Left ventricle myocardium inferior (tissue), 1 donor: Measurements from ENCODE around the gene PKP4. TPM values are rescaled to one million over a fixed set of nuclear protein-coding genes. Genes with fewer than 3 reads are reported as not detected.

Experiments
- DNase-seq: peaks from one replicate; pipeline ENCODE4 v3.0.0-alpha.2; 2020
- H3K27ac ChIP-seq: fragments of 200-600 bp; replicated peaks from 2 replicates; pipeline ENCODE4 v1.8.0; 2021
- H3K27me3 ChIP-seq: fragments of 200-600 bp; 2 replicates; pipeline ENCODE4 v1.8.0; 2021; ENCODE audit warnings: low read depth
- H3K36me3 ChIP-seq: fragments of 200-600 bp; 2 replicates; pipeline ENCODE4 v1.8.0; 2021
- H3K4me1 ChIP-seq: fragments of 200-600 bp; 2 replicates; pipeline ENCODE4 v1.8.0; 2021
- H3K4me3 ChIP-seq: fragments of 200-600 bp; 2 replicates; pipeline ENCODE4 v1.8.0; 2021; ENCODE audit warnings: mild to moderate bottlenecking, moderate library complexity
- H3K9me3 ChIP-seq: fragments of 200-600 bp; replicated peaks from 2 replicates; pipeline ENCODE4 v1.8.0; 2021
- CTCF ChIP-seq: fragments of 200-600 bp; IDR thresholded peaks from 2 replicates; pipeline ENCODE4 v1.8.0; 2021; ENCODE audit warnings: antibody characterized with exemption, mild to moderate bottlenecking, borderline replicate concordance
- intact Hi-C: fragments of 100-400 bp; cut with micrococcal nuclease; formaldehyde crosslinking; loops from one replicate; pipeline ENCODE4 v1.11.0; 2022
- total RNA-seq: library from RNA; stranded (reverse); fragmentation: NEBNext Ultra II Directional; extraction: Animal tissue kit (Norgen Biotek cat#: 25700); gene quantifications from one replicate; pipeline ENCODE4 v1.2.1, GENCODE V29; 2021
- donor health status: DM: no; HTN: yes; CAD: no; lungs with severe emphysema.

PKP4 gene
- total RNA-seq, 1 donor from 2014 or later: 47.6 TPM

GRCh38 chr2:158649846-158650245 is 193.1 kb downstream of the PKP4 start:
- no peaks in the 10 kb centered on the region for H3K9me3 ChIP-seq
- no peak overlapping the region for H3K4me3 ChIP-seq
- TF ChIP-seq CTCF: no peak
- no peak overlapping the region for H3K27ac ChIP-seq
- peaks cover 24% of the 10 kb centered on the region for H3K4me1 ChIP-seq
- intact Hi-C loops: no loop called here
- no peak for DNase-seq
- H3K27me3 ChIP-seq: no peaks in the 10 kb centered on the region
- peaks cover 5% of the 10 kb centered on the region for H3K36me3 ChIP-seq

GRCh38 chr2:158650646-158651357 is 194.1 kb downstream of the PKP4 start:
- Histone ChIP-seq H3K4me3 (no peak overlapping the region), H3K27me3 (no peaks in the 10 kb centered on the region), H3K36me3 (peaks cover 5% of the 10 kb centered on the region), H3K27ac (peak overlapping the region; percentile 45), H3K4me1 (peaks cover 34% of the 10 kb centered on the region), H3K9me3 (no peaks in the 10 kb centered on the region)
- TF ChIP-seq CTCF: no peak
- intact Hi-C loops: no loop called here
- no peak for DNase-seq

GRCh38 chr2:158651358-158652057 is 194.8 kb downstream of the PKP4 start:
- intact Hi-C loops: no loop called here
- no peaks in the 10 kb centered on the region for H3K27me3 ChIP-seq
- peaks cover 36% of the 10 kb centered on the region for H3K4me1 ChIP-seq
- peak; percentile 27 for DNase-seq
- H3K4me3 ChIP-seq: no peak overlapping the region
- peaks cover 4% of the 10 kb centered on the region for H3K36me3 ChIP-seq
- H3K27ac ChIP-seq: peak overlapping the region; percentile 45
- no peak for TF ChIP-seq CTCF
- H3K9me3 ChIP-seq: no peaks in the 10 kb centered on the region

GRCh38 chr2:158655628-158656027 is 198.9 kb downstream of the PKP4 start:
- Histone ChIP-seq H3K4me3 (no peak overlapping the region), H3K27ac (no peak overlapping the region), H3K4me1 (peaks cover 25% of the 10 kb centered on the region), H3K36me3 (peaks cover 3% of the 10 kb centered on the region), H3K9me3 (no peaks in the 10 kb centered on the region), H3K27me3 (no peaks in the 10 kb centered on the region)
- intact Hi-C loops: no loop called here
- DNase-seq: no peak
- TF ChIP-seq CTCF: no peak

GRCh38 chr2:158656492-158657229 is 199.9 kb downstream of the PKP4 start:
- Histone ChIP-seq H3K4me1 (peaks cover 14% of the 10 kb centered on the region), H3K36me3 (peaks cover 13% of the 10 kb centered on the region), H3K27me3 (no peaks in the 10 kb centered on the region), H3K9me3 (no peaks in the 10 kb centered on the region), H3K4me3 (no peak overlapping the region), H3K27ac (no peak overlapping the region)
- DNase-seq: no peak
- no peak for TF ChIP-seq CTCF
- intact Hi-C loops: no loop called here
